Anterior cingulate cortex (tissue), 58 donors: ENCODE results near the gene EIF3D.

Experiments used
- DNase-seq, 58 donors: peaks; one replicate each; lab custom pipeline; 2025; lab: John Stamatoyannopoulos, UW

EIF3D gene, protein sequence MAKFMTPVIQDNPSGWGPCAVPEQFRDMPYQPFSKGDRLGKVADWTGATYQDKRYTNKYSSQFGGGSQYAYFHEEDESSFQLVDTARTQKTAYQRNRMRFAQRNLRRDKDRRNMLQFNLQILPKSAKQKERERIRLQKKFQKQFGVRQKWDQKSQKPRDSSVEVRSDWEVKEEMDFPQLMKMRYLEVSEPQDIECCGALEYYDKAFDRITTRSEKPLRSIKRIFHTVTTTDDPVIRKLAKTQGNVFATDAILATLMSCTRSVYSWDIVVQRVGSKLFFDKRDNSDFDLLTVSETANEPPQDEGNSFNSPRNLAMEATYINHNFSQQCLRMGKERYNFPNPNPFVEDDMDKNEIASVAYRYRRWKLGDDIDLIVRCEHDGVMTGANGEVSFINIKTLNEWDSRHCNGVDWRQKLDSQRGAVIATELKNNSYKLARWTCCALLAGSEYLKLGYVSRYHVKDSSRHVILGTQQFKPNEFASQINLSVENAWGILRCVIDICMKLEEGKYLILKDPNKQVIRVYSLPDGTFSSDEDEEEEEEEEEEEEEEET

DNA sequence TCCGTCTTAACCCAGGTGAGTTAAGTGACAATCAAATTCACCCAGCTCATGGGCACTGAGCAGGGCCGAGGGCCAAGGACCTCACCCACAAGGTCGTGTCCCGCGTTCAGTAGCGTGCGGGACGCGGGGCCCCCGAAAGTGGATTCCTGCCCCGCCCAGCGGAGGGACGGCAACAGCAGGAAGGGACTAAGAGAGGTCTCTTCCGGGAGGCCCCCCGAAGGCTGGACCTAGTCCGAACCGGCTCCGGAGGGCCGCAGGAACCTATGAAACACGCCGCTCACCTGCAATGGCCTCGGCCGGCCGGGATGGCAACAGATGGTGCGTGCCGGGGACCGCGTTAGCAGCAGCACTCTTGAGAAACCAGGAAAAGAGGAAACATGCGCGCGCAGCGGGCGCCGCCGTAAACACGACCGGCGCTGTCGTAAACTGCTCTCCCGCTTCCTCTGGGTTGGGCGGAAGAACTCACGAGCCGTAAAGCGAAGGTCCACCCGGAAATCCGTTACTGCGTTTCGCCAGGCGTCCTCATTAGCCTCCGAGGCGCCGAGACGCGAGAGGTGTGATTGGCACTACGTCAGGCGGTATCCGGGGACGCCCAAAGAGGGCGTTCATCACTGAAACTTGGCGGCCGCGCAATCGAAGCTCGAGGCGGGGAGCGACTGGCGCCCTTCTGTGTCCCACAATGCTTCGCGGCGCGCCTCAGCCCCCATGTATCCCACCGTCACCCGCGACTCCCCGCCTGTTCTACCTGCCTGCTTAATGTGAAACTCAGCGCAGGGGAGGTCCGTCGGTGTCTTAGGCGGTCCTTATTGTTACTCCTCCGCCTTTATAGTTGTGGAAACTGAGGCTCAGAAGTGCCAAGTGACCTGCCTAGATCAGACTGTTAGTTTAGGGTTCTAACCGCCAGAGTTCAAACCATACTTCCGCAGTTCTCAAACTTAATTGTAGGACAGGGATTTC, at the start of gene EIF3D:
Gene EIF3D, minus strand, starts transcription at position 372 of the 957 bp plus-strand sequence. CDS start 3,045 bp downstream, outside the sequence.
- DNase-seq = peak; percentile 88 to 99 (median 96)

DNA sequence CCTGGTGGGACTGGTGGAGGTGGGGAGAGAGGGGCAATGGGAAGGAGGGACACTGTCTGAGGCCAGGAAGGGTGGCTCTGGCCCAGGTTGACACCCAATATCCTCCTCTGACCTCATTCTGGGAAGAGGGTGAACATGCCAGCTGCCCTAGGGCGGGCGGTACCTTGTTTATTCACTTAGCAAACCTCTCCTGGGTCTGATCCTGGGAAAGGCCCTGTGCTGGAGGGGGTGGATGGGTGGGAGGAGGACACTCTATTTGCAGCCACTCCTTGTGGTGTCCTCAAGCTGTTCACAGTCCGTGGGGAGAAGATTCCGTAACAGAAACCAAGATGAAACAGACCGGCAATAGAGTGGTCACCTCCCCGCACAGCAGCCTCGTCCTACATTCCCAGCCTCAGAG, 49.7 kb upstream of the EIF3D start:
- DNase-seq = peak in 1 of 58 donors; percentile 16

DNA sequence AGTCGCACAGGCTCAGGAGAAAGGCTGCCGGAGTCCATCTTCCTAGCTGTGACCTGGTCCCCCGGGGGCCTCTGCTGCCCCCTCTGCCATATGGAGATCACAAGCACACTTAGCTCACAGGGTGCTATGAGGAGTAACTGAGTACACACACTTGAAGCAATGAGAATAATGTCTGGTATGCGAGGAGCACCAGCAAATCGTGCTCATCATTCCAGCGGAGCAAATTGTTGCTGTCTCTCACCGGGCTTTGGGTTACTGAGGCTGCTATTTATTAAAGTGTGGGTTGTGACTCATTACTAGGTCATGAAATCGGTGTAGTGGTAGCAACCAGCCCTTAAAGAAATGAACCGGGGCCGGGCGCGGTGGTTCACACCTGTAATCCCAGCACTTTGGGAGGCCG, 48.1 kb upstream of the EIF3D start:
- no peak for DNase-seq

DNA sequence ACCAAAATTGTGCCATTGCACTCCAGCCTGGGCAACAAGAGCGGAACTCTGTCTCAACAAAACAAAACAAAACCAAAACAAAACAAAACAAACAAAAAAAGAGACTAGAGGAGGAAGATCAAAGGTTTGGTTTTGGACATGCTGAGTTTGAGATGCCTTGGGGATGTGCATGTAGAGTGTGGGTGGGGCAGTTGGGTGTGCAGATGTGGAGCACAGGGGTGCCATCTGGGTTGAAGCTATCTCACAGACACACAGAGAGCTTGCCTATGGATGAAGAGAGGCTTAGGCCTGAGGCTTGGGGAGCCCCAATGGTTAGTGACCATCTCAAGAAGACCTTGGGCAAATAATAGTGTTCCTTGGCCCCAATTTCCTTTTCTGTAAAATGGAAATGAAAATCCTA, 45.8 kb upstream of the EIF3D start:
- no peak for DNase-seq

DNA sequence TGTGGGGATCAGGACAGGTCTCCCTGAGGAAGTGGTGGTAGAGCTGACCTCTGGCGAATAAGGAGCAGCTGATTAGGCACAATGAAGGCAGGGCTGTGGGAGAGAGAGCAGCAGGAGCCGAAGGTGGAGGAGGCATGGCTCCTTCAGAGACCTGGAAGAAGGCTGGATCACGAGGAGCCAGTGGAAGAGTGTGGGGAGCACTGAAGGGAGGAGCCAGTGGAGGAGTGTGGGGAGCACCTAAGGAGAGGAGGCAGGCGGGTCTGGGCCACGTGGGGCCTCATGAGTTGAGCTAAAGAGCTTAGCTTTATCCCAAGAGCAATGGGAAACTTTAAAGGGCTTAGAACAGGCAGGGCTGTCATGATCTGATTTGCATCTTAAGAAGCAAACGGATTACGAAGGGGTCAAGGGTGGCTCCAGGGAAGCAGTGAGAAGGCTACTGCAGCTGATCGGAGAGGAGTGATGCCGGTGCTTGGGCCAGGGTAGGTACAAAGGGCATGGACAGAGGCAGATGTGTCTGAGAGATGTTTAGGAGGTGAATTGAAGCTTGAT, 44.9 kb upstream of the EIF3D start:
- DNase-seq = no peak

DNA sequence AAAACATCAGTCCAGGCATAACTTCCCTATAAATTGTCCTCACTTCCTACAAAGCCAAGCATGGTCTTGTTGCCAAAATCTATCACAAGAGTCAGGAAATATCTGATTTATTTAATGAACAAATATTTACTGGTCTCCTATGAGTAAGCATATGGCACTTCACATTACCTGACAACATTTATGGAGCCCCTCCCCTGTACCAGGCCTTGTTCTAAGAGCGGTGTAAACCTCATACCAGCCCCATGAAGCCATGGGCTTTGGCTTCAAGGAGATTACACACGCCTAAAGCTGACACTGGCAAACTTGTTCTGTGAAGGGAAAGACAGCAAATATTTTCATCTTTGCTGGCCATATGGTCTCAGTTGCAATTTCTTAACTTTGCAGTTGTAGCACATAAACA, 43.0 kb upstream of the EIF3D start:
- DNase-seq = no peak

DNA sequence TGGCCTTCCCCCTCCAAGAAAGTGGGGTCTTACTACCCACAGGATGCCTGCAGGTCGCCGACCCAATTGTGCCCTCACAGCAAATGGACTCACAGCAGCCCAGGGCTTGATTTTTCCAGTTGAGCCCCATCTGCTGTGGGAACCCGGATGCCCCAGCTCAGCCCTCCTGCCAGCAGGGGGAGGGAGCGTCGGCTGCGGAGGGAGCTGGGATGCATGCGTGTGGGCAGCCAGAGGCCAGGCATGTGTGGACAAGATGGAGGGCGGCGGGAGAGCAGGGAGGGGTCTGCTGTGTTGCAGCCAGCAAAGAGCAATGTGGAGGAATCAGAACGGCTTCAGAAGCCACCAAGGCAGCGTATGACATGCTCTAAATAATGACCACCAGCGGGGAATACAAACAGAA, 41.0 kb upstream of the EIF3D start:
- DNase-seq = no peak

DNA sequence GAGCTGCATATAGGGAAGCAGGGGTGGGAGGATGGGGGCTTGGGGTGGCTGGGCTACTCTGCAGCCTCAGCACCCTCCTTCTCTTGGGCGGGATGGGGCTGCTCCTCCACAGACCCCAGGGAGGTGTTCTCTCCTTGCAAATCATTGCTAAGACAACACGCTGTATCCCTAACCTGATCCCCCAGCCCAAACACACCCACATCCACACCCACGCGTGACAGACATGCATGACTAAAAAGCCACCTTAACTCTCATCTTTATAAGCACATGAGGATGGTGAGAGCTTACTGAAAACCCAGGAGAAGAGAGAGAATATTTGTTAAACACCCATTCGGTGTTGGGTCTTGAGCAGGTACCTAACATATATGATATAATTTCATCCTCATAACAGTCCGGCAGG, 39.9 kb upstream of the EIF3D start:
- DNase-seq = no peak

DNA sequence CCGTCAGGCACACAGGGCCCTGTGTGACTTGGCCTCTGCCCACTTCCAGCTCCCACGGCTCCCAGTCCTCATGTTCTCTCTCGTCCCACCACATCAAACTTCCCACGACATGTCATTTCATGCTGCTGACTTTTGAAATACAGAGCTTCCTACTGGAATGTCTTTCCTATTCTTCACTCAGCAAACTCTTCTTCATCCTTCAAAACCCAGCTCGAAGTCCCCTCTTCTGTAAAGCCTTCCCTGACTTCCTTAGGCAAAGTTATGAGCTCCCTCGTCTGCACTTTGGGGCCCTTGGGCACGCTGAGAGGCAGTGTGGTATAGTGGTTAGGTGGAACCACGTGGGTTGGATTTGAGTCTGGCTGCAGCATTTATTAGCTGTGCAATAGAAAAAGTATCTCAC, 37.8 kb upstream of the EIF3D start:
- DNase-seq = no peak

DNA sequence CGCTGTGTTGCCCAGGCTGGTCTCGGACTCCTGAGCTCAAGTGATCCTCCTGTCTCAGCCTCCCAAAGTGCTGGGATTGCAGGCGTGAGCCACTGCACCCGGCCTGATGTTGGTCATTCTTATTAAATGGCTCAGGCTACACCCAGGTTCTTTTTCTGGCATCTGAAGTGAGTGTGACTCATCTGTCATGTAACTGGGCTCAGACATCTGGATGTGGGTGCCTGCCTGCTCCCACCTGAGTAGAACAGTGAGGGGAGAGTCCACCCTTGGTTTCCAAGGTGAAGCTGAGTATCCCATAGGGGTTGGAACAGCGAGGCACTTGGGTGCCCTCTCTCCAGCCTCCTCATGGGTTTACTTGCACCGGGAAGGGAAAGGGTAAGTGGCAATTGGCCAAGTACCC, 36.7 kb upstream of the EIF3D start:
- no peak for DNase-seq

DNA sequence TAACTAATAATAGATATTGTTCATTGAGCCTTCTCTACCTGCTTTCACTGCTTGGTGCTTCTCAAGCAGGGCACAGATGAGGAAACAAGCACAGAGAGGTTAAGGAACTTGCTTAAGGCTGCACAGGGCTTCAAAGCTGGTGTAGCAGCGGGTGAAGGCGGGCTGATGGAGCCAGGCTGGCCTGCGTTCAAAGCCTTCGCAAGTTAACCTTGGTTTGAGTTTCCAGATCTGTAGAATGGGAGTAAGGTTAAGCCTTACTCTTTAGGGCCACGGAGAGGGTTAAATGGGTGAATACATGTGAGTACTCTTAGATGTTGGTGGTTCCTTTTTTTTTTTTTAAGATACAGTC, 36.2 kb upstream of the EIF3D start:
- DNase-seq = no peak

DNA sequence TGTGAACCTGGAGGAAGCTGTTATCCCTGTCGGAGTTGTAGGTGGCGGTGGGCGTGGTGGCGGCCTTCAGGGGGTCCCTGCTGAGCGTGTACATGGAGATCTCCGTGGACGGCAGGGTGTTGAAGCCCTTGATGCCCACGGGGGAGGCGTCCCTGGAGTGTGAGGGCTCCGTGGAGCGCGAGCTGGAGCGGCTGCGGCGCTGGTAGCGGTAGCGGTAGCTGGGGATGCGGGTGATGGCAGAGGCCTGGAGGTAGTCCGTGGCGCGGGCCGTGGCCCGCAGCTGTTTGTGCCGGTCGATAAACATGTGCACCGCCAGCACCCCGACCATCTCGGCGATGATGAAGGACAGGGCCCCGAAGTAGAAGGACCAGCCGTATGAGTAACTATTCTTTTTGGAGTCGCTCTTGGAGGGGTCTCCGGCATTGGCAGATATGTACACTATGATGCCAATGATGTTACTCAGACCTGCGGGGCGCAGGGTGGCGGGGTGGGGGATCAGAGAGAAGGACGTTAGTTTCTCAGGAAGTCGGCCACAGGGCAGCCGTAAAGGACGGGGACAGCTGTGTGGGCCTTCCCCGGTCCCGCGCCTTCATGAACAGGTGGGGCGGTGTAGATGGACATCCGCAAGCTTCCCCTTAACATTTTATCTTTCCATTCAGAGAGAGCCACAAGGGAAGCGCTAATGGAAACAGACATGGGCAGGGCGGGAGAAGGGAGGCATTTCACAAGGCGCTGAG, 35.6 kb upstream of the EIF3D start:
- no peak for DNase-seq

DNA sequence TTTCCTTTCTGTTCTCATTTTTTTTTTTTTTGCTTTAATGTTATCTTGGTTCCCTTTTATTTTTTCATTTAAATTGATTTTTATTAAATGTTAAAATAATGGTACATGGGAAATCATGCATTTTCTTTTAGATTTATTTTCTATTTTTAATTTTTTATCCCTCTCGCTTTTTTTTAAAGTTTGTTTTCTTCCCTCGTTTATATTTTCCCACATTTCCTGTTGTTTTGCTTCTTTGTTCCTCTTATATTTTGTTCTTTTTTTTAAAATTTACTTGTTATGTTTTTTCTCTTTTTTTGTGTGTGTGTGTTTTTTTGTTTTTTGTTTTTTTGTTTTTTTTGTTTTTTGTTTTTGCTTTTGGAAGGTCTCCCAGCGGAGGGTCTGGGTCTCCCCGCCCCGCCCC, 34.9 kb upstream of the EIF3D start:
- DNase-seq = no peak

DNA sequence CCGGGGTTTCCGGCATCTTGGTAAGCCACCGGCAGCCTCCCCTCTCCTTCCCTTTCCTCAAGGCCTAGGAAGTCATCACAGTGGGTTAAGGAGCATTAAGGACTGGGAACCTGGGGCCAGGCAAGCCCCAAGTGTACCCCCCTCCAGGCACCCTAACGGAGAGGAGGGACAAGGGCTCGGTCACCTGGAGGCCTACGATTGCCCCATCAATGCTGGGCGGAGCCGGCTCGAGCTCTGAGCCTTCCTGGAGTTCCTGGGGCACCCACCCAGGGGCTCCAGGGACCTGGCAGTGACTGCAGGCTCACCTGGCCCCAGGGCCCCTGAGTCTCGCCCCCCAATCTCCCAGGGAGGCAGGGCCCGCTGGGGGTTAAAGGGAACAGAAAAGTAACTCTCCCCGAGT, 34.5 kb upstream of the EIF3D start:
- no peak for DNase-seq

DNA sequence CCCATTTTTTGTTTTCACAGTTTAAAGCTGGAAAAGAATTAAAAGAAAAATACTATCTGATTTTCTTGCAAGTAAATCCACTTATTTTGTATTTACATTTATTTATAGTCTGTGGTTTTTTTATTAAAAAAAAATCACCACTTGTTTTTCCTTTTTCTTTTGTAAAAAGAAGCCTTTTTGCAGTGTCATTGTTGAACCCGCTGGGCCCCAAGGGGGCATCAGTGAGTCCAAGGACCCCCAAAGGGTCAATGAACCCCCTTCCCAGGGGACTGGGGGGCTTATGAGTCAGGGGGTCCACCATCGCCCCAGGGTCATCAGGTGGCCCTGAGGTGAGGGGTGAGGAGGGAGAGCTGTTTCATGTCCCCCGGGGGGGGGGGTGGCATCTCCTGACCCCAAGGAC, 34.0 kb upstream of the EIF3D start:
- DNase-seq = no peak

DNA sequence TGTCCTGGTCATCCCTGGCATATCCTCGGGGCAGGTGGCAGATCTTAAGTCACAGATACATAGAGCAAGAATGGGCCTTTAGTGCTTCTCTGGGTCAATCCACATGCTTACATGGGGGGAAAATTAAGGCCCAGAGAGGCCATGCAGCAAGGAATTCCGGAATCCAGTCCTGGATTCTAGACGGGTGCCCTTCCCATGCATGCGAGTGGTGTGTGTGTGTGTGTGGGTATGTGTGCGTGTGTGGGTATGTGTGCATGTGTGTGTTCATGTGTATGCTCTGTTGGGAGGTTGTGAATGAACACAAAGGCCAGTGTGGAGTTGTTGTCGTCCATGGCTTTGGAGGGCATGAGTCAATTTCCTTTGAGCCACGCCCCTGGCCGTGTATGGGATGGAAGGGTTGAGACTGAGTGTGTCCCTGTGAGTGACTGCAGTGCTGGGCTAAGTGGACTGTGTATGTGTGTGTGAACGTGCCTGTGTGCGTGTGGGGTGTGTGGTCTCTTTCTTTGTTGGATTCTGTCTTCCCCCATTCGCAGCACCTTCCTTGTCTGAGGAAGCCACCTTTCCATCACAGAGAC, 33.4 kb upstream of the EIF3D start:
- DNase-seq = no peak

DNA sequence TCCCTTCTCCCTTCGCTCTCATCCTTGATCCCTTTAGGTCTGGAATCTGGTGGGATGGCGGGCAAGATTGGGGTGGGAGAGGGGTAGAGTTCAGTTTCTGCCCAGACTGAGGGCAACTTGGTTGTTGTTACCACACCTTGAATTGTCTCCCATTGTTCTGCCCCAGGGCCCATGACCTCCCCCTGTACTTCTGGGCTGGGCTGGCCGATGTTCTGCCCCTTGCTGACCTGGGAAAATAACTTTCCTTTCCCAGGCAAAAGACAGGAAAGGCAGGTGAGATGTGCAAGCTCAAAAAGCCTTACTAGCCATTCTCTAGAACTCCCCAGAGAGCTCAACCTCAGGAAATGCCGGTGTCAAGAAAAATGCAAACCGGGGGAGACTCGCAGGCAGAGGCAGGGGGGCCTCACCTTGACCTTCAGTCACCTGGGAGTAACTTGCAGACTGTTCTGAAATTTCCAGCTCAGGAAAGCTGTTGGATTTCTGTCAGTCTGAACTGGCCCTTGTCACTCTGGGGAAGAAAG, 32.4 kb upstream of the EIF3D start:
- no peak for DNase-seq

DNA sequence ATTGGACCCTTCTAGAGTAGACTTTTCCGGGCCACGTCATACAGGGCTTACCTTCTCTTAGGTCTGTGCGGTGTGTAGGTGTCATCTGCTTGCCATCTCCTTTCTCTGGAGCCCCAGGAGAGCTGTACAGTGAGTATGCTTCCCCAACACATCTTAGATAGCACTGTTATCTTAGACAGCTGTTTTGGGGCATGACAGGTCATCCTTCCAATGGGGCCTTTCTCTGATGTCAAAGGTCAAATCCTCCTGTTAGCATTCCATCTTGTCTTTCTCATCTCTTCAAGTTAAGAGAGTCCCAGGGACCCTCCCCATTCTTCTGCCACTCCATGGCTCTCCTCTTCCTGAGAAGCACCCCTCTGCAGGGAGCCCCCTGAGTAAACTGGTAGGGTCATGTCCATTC, 31.0 kb upstream of the EIF3D start:
- no peak for DNase-seq

DNA sequence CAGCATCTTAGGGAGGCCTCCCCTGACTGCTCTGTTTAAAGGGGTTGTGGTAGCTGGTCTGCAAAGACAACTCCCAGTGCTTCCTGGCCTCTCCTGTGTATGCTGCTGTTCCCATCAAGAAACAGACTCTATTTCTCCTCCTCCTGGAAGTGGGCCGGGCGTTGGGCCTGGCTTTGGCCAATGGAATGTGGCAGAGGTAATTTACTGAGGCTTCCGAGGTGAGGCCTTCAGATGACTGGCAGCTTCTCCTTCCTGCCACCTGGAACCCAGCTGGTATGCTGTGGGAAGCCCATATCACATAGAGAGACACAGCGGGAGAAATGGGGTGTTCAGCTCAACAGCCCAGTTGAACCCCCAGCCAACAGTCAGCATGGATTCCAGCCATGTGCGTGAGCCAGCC, 25.1 kb upstream of the EIF3D start:
- DNase-seq = no peak

DNA sequence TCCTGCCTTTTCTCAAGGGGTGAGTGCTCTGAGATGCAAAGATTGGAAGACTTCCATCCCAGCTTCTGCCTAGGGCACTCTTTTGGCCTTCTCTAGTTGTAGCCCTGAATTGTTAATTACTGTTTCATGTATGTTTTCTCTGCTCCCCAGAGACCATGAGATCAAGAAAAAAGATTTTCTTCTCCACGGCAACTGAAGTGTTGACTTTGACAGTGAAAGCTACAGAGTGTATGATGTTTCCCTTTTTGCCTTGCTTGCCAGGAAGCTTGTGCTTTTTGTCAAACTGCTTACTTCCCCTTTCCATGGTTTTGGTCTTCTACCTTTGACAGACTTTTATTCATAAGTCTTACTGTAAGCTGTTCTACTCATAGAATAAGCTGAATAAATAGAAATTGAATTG, 23.3 kb upstream of the EIF3D start:
- DNase-seq = no peak
